ENCODE results near the gene ME3.

The ME3 gene

DNA sequence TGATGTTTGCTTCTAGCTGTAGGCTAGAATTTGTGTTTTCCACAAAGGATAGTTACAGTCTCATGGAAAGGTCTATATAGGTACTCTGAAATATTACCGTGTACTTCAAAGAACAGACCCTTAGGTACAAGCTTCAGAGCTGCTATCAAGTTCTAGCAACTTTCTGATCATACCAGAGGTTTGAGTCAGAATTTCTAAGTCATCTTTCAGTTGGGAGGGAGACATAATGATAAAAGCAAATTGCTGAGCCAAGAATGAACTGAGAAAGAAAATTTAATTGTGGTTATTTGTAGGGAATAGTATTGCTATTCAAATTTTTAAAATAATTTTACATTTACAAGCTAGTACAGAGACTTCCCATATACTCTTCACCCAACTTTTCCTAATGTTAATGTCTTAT lies 19.9 kb upstream of the ME3 start:
- no peak for DNase-seq

DNA sequence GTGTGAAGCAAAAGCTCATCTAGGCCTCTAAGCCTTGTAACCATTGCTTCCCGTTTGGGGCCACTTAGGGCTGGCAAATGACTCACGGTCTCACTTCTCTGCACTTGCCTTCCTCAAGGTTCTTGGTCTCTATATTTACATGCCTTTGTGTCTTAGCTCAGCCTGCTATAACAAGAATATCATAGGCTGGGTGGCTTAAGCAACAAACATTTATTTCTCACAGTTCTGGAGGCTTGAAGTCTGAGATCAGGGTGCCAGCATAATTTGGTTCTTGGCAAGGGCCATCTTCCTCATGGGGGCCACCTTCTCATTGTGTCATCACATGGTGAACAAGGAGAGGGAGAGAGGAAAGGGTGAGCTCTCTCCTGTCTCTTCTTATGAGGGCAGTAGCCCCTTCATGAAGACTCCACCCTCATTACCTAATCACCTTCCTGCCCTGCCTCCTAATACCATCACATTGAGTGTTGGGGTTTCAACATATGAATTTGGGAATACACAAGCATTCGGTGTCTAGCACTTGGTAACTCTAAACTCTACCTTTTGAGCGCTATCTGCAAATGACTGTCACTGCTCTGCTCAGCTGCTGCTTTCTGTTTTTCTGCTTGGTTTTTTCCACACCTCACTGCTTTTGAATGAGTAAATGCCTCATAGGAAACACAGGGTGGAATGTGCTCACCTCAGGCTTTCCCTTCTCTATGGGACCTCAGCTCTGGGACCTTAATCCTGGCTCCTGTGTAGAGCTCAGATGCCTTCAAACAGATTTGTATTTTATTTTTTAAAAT lies 16.2 kb upstream of the ME3 start:
- peak in 1 of 2 donors; percentile 26 for DNase-seq

DNA sequence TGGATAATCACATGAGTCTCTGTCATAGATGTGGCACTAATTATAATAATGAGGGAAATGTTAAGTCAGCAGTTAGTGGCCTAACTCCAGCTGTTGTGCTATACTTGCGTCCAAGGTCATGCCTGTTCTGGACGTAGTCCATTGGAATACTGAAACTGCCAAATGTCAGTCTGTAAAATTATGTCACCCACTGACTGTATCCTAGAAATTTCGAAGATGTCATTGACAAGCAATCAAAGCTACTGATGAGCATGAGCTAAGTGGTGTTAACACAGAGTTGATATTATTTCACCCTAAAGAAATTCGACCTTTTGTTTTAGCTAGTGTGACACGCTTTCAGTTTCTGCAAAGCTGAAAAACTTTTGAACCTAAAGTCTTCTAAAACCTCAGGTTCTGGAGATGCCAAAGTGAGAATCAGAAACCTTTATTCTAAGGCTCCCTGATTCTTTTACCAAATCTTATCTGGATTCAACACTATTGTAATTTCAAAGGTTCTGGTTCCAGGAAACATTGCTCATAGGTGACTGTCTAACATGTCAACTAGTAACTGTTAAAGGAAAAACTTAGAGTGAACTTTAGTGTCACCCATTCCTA lies 14.9 kb upstream of the ME3 start:
- DNase-seq: no peak

DNA sequence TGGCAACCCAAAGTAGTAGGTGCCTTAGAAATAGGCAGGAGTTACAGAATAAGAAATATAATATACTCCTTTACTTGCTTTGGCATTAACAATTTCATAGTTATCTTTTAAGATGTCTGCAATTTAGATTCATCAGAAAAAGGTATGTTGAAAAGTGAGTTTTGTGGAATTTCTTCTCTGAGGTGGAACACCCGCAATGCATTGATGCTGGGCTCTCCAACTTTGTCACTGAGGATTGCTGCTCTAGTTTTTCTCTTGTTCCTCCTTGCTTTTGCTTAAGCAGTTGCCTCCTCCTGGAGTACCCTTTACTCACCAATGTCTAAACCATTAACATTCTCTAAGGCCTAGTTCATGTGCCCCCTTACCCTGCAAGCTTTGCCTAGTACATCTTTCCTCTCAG lies 14.1 kb upstream of the ME3 start:
- no peak for DNase-seq

DNA sequence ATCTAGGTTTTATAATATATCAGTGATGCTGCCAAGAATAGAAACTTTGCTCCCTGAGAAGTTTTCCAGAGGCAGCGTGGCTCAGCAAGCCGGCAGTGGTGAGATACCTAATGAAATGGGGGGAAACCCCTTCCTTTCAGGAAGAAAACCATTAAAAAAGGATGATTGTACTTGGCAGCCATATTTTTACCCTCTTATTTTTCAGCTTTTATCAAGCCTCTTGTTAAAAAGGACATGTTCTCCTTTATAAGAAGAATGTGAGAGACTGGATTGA lies 9.0 kb upstream of the ME3 start:
- no peak for DNase-seq

DNA sequence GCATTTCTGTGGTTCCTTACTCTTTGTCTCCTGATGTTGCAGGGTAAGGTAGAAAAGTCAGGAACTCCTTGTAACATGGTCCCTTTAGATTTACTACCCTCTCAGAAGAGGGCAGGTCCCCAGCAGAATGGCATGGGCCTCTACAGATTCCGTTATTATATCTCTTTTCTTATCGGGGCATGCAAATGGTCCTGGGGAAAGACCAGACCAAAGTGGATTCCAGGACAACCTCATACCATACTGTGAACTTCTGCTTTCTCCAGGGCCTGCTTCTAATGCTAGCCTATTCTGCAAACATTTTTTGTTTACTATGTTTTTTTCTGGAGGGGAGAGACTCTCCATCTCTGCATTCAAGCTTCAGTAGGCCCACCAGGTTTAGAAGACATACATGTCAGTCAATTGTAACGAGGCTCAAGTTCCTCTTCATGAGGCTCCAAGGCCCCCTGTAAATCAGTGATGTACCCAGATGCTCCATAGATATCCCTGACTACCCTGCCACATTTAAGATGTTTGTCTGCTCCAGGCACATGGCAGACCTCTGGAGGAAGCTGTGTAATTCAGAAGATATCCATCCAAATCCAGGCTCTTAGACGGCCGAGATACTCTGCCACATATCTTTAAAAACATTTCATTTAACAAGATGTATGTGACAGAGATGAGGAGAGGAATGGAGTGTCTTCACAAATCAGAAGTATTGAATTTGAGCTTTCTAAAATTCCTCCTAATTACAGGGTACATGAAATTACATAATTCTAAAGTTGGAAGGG lies 8.5 kb upstream of the ME3 start:
- DNase-seq: no peak

DNA sequence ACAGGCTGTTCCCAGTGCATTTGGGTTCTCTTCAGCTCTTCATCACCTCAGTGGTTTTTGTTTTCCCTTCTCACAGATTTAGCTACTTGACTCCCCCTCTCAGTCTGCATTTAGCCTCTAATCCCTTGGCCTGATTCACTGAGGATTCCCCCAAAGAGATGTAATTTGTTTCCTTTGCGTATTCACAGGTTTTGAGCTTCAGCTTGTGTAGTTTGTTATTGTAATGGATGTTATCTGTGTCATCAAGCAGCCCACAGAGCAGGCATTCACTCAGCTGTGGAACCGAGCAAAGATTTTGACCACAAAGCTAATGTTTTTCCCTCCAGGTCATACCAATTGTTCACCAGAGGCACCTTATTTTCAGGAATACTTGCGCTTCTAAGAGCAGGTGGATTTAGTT lies 6.4 kb upstream of the ME3 start:
- no peak for DNase-seq

DNA sequence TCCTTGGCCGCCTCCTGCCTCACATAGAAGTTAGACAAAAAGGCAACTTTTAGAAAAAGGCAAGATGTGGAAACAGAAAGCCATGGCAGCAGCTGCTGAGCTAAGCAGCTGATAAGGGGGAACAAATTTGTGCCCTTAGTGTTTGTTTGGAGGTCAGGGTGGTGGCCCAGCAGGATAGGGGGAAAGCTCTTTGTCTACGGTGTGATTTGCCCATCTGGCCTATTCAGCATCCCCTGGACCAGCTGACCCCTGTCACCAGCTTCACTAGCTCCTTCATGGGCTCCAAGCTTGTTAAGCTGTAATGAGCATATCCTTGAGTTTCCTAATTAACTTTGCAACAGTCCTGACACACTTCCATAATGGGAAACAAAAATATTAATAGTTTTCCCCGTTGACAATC lies 5.9 kb upstream of the ME3 start:
- no peak for DNase-seq

DNA sequence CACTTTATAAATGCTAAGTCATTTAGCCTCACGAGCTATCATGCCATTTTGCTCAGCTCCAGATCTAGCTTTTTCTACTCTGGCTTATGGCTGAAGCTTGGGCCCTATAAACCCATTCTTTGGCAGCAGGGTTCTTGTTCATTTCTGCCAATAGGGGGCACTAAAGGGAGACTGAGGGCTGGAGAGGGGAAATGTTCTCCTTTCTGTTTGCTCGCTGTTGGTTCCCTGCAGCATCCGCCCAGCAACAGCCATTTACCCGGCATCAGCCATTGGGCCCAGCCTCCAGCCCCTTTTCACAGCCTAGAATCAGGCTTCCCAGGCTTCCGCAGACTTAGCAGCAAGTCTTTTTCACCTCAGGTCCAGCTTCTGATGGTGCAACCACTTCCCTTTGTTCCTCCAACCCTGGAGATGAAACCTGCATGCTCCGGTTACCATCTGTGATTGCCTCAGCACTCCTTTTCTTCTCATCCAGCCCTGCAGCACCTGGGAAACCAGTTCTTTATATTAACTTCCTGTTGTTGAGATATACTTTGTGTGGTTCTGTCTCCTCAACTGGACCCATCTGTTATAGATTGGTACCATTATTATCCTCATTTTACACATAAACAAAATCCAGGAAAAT lies 4.2 kb upstream of the ME3 start:
- no peak for DNase-seq

DNA sequence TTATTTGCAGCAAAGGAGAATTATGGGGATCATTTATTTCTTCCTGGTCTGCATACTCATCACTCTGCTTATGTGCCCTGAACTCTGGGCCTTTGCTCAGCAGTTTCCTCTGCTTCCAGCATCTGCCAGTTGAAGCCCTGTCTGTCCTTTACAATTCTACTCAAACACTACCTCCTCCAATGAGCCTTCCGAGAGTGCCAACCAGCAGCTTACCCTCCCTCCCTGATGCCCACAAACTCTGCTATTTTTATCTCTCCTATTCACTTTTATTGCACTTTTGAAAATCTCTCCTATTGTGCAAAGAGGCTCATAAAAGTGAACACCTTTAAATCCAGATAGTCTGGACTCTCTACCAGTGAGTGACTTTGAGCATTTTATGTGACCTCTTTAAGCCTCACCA lies 3.6 kb upstream of the ME3 start:
- no peak for DNase-seq

DNA sequence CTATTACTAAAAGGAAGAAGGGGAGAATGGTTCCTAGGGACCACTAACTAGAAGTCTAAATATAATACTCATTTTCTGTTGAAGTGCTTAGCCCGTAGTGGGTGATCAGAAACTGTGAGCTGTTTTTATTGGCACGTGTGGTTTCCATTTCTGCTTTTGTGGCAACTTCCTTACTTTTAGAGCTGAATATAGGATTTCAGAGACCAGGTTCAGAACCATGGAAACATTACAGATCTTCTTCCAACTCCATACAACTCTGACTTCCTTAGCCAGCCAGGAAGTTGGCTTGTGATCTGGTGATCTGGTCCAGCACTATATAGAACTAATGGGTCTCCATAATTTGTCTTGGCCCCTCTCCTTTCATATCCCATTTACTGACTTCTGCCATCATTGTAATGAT lies 2.6 kb upstream of the ME3 start:
- DNase-seq: no peak

DNA sequence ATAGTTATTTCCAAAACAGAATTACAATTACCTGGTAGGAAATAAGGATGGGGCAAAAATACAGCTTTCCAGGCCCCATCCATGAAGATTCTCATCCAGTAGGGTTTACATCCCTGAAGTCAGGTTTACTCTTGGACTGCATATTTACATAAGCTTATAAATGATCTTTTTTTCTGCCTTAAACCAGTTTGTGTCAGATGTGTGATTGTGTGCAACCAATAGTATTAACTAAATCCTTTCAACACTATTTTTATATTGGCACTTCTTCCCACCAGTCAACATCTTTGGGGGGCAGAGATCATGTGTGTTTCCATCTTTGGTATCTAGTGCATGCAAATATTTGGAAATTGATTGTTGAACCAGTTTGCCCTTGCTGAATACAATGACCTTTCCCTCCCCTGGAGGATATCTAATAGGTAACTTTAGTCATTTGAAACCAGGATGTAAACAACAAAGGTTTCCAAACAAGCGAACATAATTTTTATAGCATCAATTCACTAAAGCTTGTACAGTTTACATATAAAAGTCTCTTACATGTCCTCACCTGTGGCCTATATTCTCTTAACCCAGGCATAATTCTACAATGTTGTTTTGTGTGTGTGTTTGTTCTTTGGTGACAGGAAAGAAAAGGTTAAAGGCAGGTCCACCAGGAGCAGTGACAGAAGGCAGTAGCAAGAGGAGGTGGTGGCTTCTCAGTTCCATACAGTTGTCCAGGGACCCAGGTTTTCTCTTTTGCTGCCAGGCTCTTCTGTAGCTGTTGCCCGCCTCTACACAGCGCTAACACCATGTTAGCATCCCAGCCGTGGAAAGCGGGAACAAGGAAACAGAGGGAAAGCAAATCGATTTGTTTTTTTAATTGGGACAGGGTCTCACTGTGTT lies 1.7 kb upstream of the ME3 start:
- DNase-seq: no peak

DNA sequence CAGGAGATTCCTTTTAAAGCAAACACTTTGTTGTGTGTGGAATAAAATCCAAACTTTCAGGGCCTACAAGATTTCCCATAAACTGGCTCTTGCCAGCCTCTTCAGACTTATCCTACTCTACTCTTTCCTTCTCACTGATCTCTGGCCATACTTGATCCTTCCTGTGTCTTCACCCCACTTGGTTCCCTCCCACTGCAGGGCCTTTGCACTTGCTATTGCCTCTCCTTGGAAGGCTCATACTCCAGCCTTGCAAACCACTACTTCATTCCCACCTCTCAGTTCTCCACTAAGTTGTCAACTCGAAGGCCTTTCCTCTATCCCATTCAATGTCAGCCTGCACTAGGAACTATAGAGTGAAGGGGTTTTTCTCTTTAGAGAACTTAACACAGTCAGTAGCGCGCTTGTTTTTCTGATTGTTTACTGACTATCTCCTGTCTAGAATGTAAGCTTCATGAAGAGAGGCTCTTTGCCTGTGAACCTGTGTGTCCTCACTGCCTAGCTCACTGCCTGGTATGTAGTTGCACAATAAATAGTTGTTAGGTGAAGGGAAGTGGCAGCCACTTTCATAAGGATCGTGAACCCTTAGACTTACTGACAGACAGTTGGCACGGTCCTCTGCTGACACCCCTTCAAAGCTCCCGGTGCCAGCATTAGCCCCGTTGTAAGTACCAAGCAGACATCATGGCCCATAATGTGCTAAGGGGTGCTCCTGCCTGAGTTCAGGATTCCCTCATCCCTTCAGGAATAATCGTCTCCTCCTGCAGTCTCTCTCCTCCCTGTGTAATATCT lies 833 bp upstream of the ME3 start:
- DNase-seq: no peak

DNA sequence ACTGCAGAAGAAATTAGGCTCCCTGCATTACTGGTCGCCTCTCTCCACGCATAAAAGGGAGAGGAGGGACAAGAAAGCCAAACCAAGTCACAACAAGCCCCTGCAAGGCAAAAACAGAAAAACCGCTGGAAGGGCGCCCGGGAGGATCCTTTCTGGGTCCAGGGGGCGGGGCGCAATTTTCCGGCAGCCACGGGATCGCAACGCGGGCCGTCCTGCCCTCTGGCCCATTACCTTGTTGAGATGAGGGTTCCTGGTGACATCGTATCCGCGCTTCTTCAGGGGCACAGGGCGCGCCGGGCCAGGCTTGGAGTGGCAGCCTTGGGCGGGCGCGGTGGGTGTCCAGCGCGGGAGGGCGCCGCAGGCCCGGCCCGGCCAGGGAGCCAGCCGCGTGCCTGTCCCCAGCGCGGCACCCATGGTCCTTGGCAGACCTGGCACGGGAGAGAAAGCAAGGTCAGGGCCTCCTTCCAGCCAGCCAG lies 847 bp downstream of the ME3 start:
- peak; percentile 28 to 49 for DNase-seq

DNA sequence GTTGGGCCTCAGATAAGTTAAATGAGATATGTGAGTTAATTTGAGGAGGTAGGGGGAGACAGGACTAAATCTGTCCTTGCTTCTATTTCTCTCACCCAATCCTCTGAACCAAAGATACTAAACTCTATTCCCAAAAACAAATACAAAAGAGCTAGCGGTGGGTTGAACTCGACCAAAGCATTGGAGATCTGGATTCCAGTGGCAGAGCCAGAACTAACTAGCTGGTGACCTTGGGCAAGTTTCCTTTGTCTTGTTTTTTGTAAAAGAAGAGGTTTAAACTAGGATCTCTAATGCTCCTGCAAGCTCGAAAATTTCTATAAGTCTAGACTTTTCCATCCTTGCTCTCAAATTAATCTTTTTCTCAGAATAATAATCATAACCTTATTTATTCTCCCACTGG lies 1.5 kb downstream of the ME3 start:
- no peak for DNase-seq

DNA sequence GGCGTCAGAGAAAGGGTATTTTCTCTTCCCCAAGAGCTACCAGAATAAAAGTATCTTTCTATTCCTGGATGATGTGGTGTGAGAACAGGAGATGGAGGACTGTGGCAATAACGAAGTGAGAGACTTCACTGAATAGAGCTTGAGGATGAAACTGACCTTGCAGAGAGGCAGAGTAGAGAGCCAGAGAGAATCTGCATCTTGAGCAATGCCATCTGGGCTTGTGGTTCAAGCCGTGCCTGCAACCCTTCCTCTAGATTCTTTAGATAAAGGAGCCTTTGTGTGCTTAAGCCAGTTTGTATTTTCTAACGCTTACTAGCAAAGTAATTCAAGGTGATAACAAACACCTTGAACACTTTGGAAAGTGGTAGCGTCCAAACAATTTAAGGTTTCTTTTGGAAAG lies 2.2 kb downstream of the ME3 start:
- DNase-seq: no peak

DNA sequence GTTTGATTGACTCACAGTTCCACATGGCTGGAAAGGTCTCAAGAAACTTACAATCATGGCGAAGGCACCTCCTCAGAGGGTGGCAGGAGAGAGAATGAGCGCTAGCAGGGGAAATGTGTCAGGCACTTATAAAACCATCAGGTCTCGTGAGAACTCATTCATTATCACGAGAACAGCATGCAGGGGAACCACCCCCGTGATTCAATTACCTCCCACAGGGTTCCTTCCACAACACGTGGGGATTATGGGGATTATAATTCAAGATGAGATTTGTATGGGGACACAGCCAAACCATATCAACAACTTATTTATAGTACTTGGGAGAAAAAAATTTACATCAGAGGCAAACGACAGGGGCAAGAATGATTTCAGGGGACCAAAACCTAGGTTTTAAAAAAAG lies 3.0 kb downstream of the ME3 start:
- no peak for DNase-seq

DNA sequence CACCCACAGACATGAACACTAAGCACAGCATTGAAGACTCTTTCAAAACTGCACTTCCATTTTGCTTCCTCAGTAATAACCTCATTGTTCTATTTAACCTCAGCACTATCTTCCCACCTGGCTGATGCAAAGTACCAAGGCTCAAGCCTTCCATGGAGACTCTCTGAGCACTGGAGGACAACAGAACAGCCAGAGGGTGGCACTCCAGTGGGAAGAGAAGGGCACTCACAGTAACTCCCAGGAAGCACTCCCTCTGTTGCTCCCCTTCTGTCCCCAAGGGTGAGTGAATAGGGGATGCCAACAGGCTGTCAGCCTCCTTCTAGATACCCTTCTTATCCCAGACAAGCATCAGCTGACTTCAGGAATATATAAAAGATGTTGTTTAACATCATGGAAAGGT lies 3.5 kb downstream of the ME3 start:
- no peak for DNase-seq

DNA sequence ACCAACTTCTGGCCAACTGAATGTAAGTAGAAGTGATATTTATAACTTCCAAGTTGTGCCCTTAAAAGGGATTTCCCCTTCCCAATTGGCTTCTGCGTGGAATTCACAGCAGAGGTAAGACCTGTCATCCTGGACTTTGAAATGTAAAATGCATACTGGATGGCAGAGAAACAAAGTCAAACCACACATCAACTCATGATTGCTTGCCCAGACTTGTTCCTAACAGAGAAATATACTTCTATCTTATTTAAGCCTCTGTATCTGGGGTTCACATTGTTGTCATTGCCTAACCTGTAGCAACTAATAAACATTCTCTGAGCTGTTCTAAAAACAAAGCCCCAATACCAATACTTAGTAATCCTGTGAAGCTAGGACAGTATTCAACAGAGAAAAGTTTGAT lies 6.2 kb downstream of the ME3 start:
- no peak for DNase-seq

DNA sequence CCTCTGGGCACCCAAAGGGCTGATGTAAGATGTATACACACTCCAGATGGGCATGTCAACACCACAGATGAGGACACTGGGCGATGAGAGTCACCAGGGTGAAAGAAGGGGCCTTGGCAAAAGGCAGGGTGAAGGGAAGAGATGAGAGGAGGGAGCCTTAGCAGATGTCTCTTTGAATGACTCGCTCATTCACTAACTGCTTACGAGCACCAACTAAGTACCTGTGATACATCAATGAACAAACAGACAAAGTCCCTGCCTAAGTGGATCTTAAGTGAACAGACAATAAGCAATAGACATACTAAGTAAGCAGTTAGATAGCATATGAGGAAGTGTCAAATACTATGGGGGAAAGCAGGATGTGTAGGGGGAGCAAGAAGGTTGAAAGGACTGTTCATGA lies 7.5 kb downstream of the ME3 start:
- no peak for DNase-seq

DNA sequence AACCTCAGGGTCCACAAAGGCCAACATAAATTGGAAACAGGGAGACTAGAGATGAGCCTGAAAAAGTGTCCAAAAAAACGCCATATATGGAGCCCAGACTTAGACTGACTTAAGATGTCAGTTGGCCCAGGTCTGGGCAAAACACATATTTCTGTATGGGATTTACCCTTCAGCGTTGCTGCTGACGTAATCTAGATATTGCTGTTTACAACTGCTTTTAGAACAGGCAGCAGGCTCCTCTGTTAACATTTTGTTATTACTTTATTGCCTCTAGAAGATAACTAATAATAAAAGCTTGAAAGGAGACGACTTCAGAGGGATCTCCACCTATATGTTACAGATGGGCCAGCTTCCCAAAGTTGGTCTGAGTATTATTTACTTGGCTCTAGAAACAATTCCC lies 8.7 kb downstream of the ME3 start:
- DNase-seq: no peak

DNA sequence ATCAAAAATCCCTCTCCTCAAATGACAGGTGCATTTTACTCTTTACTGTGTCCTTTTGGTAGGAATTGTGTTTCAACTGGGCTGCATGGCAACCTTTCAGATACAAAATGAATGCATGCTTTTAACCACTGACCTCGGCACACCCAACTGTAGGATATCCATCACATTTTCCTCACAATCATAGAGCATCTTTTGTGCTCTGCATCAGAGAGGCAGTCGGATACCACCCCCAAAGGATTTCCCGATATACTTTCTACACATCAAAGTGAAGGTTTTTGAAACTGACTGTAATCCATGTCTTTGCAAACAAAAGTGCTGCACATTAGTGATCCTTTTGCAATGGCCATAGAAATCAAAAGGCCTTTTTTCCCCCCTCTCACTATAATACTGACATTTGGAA lies 9.1 kb downstream of the ME3 start:
- DNase-seq: no peak

Measured in stimulated activated CD4-positive, alpha-beta T cell treated with anti-CD3 and anti-CD28 coated beads, Interleukin-2, amount 100 ng/mL, for 24 hours (primary cell).